ENCODE measurements around the gene ANTKMT. TPM values are rescaled to one million over a fixed set of nuclear protein-coding genes. Genes with fewer than 3 reads are reported as not detected.

ANTKMT gene
- total and polyA plus RNA-seq, 10 donors = 28.6 to 77.2 (median 38.7) TPM

GRCh38 chr16:719815-720446, 1.0 kb upstream of the ANTKMT start:
- TF ChIP-seq POLR2A (IDR thresholded peaks at IDR 0.05) = no peak
- TF ChIP-seq POLR2AphosphoS5 (IDR thresholded peaks at IDR 0.05) = no peak
- no peak for TF ChIP-seq CTCF (IDR thresholded peaks at IDR 0.05 in 8 of 11, conservative IDR thresholded peaks at IDR 0.05 in 3 of 11)
- peak overlapping the region in 7 of 8 donors; percentile 85 to 93 (median 91) for H3K27ac ChIP-seq
- peak overlapping the region; percentile 64 to 91 (median 82) for H3K4me3 ChIP-seq
- intact Hi-C loops (cut with DNase I; ENCODE audit: low total_unique reads) = no loop called here
- no peak for DNase-seq
- 8 to 14% (median 12%) methylated on average over 11 to 16 of the region's 16 CpGs for WGBS, 5 donors
- H3K4me1 ChIP-seq = peaks cover 19 to 83% (median 48%) of the 10 kb centered on the region in 6 donors
- peaks cover 0 to 30% (median 12%) of the 10 kb centered on the region in 7 donors for H3K27me3 ChIP-seq (replicated peaks in 1 of 7)
- peaks cover 0 to 17% (median 0%) of the 10 kb centered on the region in 6 donors for H3K36me3 ChIP-seq
- no peaks in the 10 kb centered on the region for H3K9me3 ChIP-seq

- Histone ChIP-seq H3K9me3 (no peaks in the 10 kb centered on the region), H3K4me1 (peaks cover 19 to 79% (median 46%) of the 10 kb centered on the region in 6 donors), H3K27me3 (replicated peaks in 1 of 7) (peaks cover 0 to 29% (median 12%) of the 10 kb centered on the region in 7 donors), H3K27ac (peak overlapping the region; percentile 83 to 93 (median 90)), H3K36me3 (peaks cover 0 to 17% (median 0%) of the 10 kb centered on the region in 6 donors), H3K4me3 (peak overlapping the region; percentile 64 to 91 (median 82))
- DNase-seq = no peak
- WGBS, 5 donors = 0 to 1% (median 0%) methylated on average over 14 to 38 of the region's 38 CpGs
- TF ChIP-seq POLR2AphosphoS5 (IDR thresholded peaks at IDR 0.05) = no peak
- TF ChIP-seq POLR2A (IDR thresholded peaks at IDR 0.05) = no peak
- TF ChIP-seq CTCF (IDR thresholded peaks at IDR 0.05 in 8 of 11, conservative IDR thresholded peaks at IDR 0.05 in 3 of 11) = no peak
- intact Hi-C loops (cut with DNase I; ENCODE audit: low total_unique reads) = no loop called here
Observed at GRCh38 chr16:720447-720989, 428 bp upstream of the ANTKMT start.

GRCh38 chr16:721765-722540, 1.0 kb downstream of the ANTKMT start:
- TF ChIP-seq POLR2AphosphoS5 (IDR thresholded peaks at IDR 0.05) (peak in 1 of 3 donors; percentile 59), CTCF (IDR thresholded peaks at IDR 0.05 in 8 of 11, conservative IDR thresholded peaks at IDR 0.05 in 3 of 11) (no peak)
- H3K27ac ChIP-seq = peak overlapping the region; percentile 83 to 93 (median 90)
- DNase-seq = peak; percentile 80
- H3K4me3 ChIP-seq = peak overlapping the region; percentile 64 to 91 (median 82)
- peaks cover 0 to 14% (median 0%) of the 10 kb centered on the region in 6 donors for H3K36me3 ChIP-seq
- H3K9me3 ChIP-seq = no peaks in the 10 kb centered on the region
- H3K4me1 ChIP-seq = peaks cover 24 to 75% (median 44%) of the 10 kb centered on the region in 6 donors
- WGBS, 5 donors = 72 to 81% (median 77%) methylated on average over 8 to 51 of the region's 51 CpGs
- peaks cover 0 to 29% (median 7%) of the 10 kb centered on the region in 7 donors for H3K27me3 ChIP-seq (replicated peaks in 1 of 7)
- intact Hi-C loops (cut with DNase I; ENCODE audit: low total_unique reads) = no loop called here
